Measurements from ENCODE around the gene COQ7.

- TF ChIP-seq POLR2A (IDR thresholded peaks at IDR 0.05; ENCODE audit: low read depth, low read length) (no peak), POLR2AphosphoS5 (IDR thresholded peaks at IDR 0.05; ENCODE audit: low read depth, low read length) (no peak)
Observed at GRCh38 chr16:19040400-19040799, 27.0 kb upstream of the COQ7 start.

Measured in GM12892 (cell line).